Left ventricle myocardium inferior (tissue), 1 donor: ENCODE data around the gene CDK9. TPM values are rescaled to one million over a fixed set of nuclear protein-coding genes. Genes with fewer than 3 reads are reported as not detected.
A peak's percentile ranks its signal among the peaks of the same experiment; 100 is the strongest.
"Not testable (repeated sequence)": the region's sequence is repeated elsewhere in the genome, so short reads cannot be mapped to it uniquely, and the experiment has no call there.

Experiments
- DNase-seq: peaks from one replicate; pipeline ENCODE4 v3.0.0-alpha.2; 2020
- H3K27ac ChIP-seq: fragments of 200-600 bp; replicated peaks from 2 replicates; pipeline ENCODE4 v1.8.0; 2021
- H3K27me3 ChIP-seq: fragments of 200-600 bp; 2 replicates; pipeline ENCODE4 v1.8.0; 2021; ENCODE audit warnings: low read depth
- H3K36me3 ChIP-seq: fragments of 200-600 bp; 2 replicates; pipeline ENCODE4 v1.8.0; 2021
- H3K4me1 ChIP-seq: fragments of 200-600 bp; 2 replicates; pipeline ENCODE4 v1.8.0; 2021
- H3K4me3 ChIP-seq: fragments of 200-600 bp; 2 replicates; pipeline ENCODE4 v1.8.0; 2021; ENCODE audit warnings: mild to moderate bottlenecking, moderate library complexity
- H3K9me3 ChIP-seq: fragments of 200-600 bp; replicated peaks from 2 replicates; pipeline ENCODE4 v1.8.0; 2021
- CTCF ChIP-seq: fragments of 200-600 bp; IDR thresholded peaks from 2 replicates; pipeline ENCODE4 v1.8.0; 2021; ENCODE audit warnings: antibody characterized with exemption, mild to moderate bottlenecking, borderline replicate concordance
- intact Hi-C: fragments of 100-400 bp; cut with micrococcal nuclease; formaldehyde crosslinking; loops from one replicate; pipeline ENCODE4 v1.11.0; 2022
- total RNA-seq: library from RNA; stranded (reverse); fragmentation: NEBNext Ultra II Directional; extraction: Animal tissue kit (Norgen Biotek cat#: 25700); gene quantifications from one replicate; pipeline ENCODE4 v1.2.1, GENCODE V29; 2021
- donor health status: DM: no; HTN: yes; CAD: no; lungs with severe emphysema.

CDK9 gene
- total RNA-seq, 1 donor from 2014 or later: 46.4 TPM

DNA sequence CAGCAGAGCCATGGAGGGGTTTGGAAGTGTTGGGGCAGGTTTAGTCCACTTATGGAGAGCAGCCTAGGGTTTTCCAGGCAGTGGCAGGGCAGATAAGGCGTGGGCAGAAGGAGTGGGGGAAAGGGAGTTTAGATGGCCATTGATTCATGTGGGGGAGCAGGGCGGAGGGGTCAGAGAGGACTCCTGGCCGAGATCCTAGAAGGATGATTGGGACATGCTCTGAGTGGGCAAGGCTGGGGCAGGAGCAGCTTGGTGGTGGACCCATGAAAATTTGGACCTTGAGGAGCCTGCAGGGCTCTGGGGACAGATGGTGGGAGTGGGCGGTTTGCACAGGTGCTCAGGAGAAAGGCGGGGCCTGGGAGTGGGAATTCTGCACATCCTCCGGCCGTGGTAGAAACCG, 32.7 kb upstream of the CDK9 start:
- no peak for TF ChIP-seq CTCF
- DNase-seq: no peak
- no peaks in the 10 kb centered on the region for H3K9me3 ChIP-seq
- H3K4me1 ChIP-seq: peaks cover 73% of the 10 kb centered on the region
- intact Hi-C loops: no loop called here
- peaks cover 31% of the 10 kb centered on the region for H3K36me3 ChIP-seq
- peaks cover 54% of the 10 kb centered on the region for H3K27me3 ChIP-seq
- peak overlapping the region; percentile 93 for H3K27ac ChIP-seq
- peak overlapping the region; percentile 59 for H3K4me3 ChIP-seq

- no peak for DNase-seq
Observed at GRCh38 chr9:127753622-127754021, 32.2 kb upstream of the CDK9 start.

DNA sequence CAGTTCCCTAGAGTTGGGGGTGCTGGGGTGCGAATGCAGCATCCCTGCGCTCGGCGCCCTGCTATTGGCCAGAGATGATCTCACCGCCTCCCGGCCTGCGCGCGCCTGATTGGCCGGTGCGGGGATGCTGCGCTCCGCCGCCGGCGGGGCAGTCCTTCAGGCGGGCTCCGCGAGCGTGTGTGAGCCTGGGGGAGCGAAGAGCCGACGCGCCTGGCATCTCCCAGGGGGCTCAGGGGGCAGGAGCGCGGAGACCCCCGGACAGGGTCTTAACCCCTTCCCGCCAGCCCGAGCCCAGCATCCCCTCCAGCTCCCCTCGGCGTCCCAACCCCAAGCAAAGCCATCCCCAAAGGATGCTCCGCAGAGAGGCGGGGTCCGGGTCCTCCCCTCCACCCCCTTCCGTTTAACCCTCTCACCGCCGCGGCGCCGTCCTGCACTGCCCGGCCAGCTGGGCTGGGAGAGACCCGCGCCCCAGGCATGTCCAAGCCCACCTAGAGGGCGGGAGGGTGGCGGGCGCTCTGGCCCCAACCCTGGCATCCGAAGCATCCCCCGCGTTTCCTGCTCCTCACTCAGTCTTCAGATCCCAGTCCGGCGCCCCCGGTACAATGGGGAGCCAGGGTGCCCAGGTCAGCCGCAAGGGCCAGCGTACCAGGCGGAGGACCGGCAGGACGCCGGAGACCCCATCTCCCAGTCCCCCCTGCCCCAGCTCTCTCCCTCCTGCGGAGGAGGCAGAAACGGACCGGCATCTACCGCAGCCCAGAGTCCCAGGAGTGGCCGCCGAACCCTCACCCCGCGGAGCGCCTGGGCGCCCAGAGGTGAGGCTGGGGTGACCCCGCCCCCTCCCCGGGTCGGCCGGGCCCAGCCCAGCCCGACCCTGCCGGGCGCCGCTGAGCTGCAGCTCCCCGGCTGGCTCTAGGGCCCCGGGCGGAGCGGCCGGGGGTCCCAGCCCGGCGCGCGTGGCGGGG, 31.5 kb upstream of the CDK9 start:
- peaks cover 60% of the 10 kb centered on the region for H3K27me3 ChIP-seq
- H3K9me3 ChIP-seq: no peaks in the 10 kb centered on the region
- no peak for DNase-seq
- peaks cover 77% of the 10 kb centered on the region for H3K4me1 ChIP-seq
- H3K4me3 ChIP-seq: peak overlapping the region; percentile 59
- no peak for TF ChIP-seq CTCF
- intact Hi-C loops: no loop called here
- peak overlapping the region; percentile 93 for H3K27ac ChIP-seq
- H3K36me3 ChIP-seq: peaks cover 18% of the 10 kb centered on the region

More at GRCh38 chr9:127753622-127754021, 32.2 kb upstream of the CDK9 start:
- H3K27ac ChIP-seq: peak overlapping the region; percentile 93
- peaks cover 58% of the 10 kb centered on the region for H3K27me3 ChIP-seq
- no peak for TF ChIP-seq CTCF
- peaks cover 26% of the 10 kb centered on the region for H3K36me3 ChIP-seq
- intact Hi-C loops: no loop called here
- peak overlapping the region; percentile 59 for H3K4me3 ChIP-seq
- H3K4me1 ChIP-seq: peaks cover 74% of the 10 kb centered on the region
- H3K9me3 ChIP-seq: no peaks in the 10 kb centered on the region

- H3K9me3 ChIP-seq: no peaks in the 10 kb centered on the region
- H3K27me3 ChIP-seq: peaks cover 60% of the 10 kb centered on the region
- TF ChIP-seq CTCF: no peak
- intact Hi-C loops: no loop called here
- no peak for DNase-seq
- peaks cover 86% of the 10 kb centered on the region for H3K4me1 ChIP-seq
- peak overlapping the region; percentile 59 for H3K4me3 ChIP-seq
- peak overlapping the region; percentile 93 for H3K27ac ChIP-seq
- H3K36me3 ChIP-seq: peaks cover 8% of the 10 kb centered on the region
Observed at GRCh38 chr9:127755061-127756060, 30.5 kb upstream of the CDK9 start.

- TF ChIP-seq CTCF: no peak
- Histone ChIP-seq H3K27ac (peak overlapping the region; percentile 93), H3K27me3 (peaks cover 60% of the 10 kb centered on the region), H3K36me3 (no peaks in the 10 kb centered on the region), H3K4me1 (peaks cover 93% of the 10 kb centered on the region), H3K4me3 (peak overlapping the region; percentile 59), H3K9me3 (no peaks in the 10 kb centered on the region)
- DNase-seq: no peak
- intact Hi-C loops: no loop called here
Observed at GRCh38 chr9:127756233-127756632, 29.6 kb upstream of the CDK9 start.

- H3K9me3 ChIP-seq, H3K36me3 ChIP-seq, DNase-seq, intact Hi-C loops: not testable (repeated sequence)
- peaks cover 66% of the 10 kb centered on the region for H3K27me3 ChIP-seq
- peak overlapping the region; percentile 93 for H3K27ac ChIP-seq
- peaks cover 93% of the 10 kb centered on the region for H3K4me1 ChIP-seq
- H3K4me3 ChIP-seq: peak overlapping the region; percentile 59
Observed at GRCh38 chr9:127756776-127757175, 29.1 kb upstream of the CDK9 start.
